HUDEP-2 (cell line): Measurements from ENCODE around the gene DIS3L2.
"Not testable (repeated sequence)": the region's sequence is repeated elsewhere in the genome, so short reads cannot be mapped to it uniquely, and the experiment has no call there.

ENCODE experiments used
- DNase-seq, 76 experiments: peaks; one replicate each; lab custom pipeline; 2025; ENCODE audit not compliant: unreplicated experiment in 76 of 76; lab: John Stamatoyannopoulos, UW

The DIS3L2 gene

GRCh38 chr2:232111551-232111950 is 150.0 kb downstream of the DIS3L2 start:
- no peak for DNase-seq

GRCh38 chr2:232113821-232114220 is 152.3 kb downstream of the DIS3L2 start:
- peak in 1 of 76 experiments; percentile 11 for DNase-seq

- DNase-seq = not testable (repeated sequence)
Observed at GRCh38 chr2:232115728-232116361, 154.3 kb downstream of the DIS3L2 start.

- DNase-seq = no peak
Observed at GRCh38 chr2:232116852-232117251, 155.3 kb downstream of the DIS3L2 start.

GRCh38 chr2:232117413-232117812 is 155.9 kb downstream of the DIS3L2 start:
- no peak for DNase-seq

- DNase-seq = no peak
Observed at GRCh38 chr2:232120911-232121310, 159.4 kb downstream of the DIS3L2 start.

GRCh38 chr2:232124309-232124708 is 162.8 kb downstream of the DIS3L2 start:
- DNase-seq = no peak

GRCh38 chr2:232126301-232127099 is 165.0 kb downstream of the DIS3L2 start:
- no peak for DNase-seq

GRCh38 chr2:232129483-232129882 is 168.0 kb downstream of the DIS3L2 start:
- DNase-seq = no peak

GRCh38 chr2:232132181-232132580 is 170.7 kb downstream of the DIS3L2 start:
- DNase-seq = no peak

GRCh38 chr2:232133078-232133477 is 171.6 kb downstream of the DIS3L2 start:
- no peak for DNase-seq

- DNase-seq = no peak
Observed at GRCh38 chr2:232134939-232135338, 173.4 kb downstream of the DIS3L2 start.

- DNase-seq = no peak
Observed at GRCh38 chr2:232137356-232138147, 176.0 kb downstream of the DIS3L2 start.

- DNase-seq = no peak
Observed at GRCh38 chr2:232138441-232138840, 176.9 kb downstream of the DIS3L2 start.

GRCh38 chr2:232139171-232139594 is 177.7 kb downstream of the DIS3L2 start:
- DNase-seq = no peak

GRCh38 chr2:232139786-232140562 is 178.5 kb downstream of the DIS3L2 start:
- no peak for DNase-seq

GRCh38 chr2:232141591-232141990 is 180.1 kb downstream of the DIS3L2 start:
- DNase-seq = no peak

- DNase-seq = peak in 5 of 76 experiments; percentile 1 to 9 (median 5)
Observed at GRCh38 chr2:232142049-232142448, 180.5 kb downstream of the DIS3L2 start.

- DNase-seq = no peak
Observed at GRCh38 chr2:232142502-232142901, 181.0 kb downstream of the DIS3L2 start.

GRCh38 chr2:232146294-232146693 is 184.8 kb downstream of the DIS3L2 start:
- no peak for DNase-seq
